HG03175 (cell line): Measurements from ENCODE around the gene RAD51B.

Experiments used
- ATAC-seq: cut with Tn5 transposase; IDR thresholded peaks from one replicate; pipeline ENCODE4 v1.9.1; 2021; ENCODE audit warnings: mild to moderate bottlenecking, moderate library complexity; ENCODE audit not compliant: unreplicated experiment

Gene RAD51B

DNA sequence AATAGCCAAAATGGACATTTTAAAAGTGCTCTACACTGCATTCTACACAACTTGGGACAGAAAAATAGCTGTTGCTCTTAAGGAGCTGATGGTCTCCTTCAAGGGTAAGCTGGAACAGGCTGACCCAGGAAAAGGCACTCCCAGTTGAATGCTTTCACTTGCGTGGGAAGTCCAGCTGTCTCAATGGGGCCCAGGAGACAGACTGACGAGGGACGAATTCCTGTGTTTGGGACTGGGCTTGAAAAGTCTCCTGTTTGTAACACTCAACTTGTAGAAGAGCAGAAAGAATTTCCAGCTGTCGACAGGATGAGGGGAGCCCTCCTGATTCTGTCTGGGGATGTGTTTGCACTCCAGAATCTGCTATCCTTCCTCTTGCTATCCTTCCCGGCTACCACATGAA is 792.5 kb downstream of the RAD51B start:
- no peak for ATAC-seq

DNA sequence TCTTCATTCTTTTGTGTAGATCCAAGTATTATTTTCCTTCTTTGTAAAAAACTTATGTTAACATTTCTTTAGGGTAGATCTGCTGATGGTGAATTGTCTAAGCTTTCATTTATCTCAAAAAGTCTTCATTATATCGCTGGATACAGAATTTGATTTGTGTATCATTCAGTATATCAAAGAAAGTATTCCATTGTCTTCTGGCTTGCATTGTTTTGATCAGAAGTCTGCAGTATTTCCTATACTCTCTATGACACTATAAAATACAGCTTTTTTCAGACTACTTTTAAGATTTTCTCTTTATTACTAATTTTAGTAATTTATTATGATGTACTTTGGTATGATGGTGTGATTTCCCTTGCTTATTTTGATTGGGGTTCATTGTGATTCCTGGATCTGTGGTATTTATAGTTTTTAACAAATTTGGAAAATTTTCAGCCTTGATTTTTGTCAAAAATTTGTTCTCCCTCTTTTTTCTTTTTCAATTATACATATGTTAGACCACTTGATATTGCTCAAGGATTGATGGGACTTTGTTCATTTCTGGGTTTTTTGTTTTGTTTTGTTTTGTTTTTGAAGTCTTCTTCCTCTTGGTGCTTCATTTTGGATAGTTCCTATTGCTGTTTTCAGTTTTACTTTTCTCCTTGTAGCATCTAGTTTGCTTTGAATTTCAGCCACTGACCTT is 796.8 kb downstream of the RAD51B start:
- no peak for ATAC-seq

DNA sequence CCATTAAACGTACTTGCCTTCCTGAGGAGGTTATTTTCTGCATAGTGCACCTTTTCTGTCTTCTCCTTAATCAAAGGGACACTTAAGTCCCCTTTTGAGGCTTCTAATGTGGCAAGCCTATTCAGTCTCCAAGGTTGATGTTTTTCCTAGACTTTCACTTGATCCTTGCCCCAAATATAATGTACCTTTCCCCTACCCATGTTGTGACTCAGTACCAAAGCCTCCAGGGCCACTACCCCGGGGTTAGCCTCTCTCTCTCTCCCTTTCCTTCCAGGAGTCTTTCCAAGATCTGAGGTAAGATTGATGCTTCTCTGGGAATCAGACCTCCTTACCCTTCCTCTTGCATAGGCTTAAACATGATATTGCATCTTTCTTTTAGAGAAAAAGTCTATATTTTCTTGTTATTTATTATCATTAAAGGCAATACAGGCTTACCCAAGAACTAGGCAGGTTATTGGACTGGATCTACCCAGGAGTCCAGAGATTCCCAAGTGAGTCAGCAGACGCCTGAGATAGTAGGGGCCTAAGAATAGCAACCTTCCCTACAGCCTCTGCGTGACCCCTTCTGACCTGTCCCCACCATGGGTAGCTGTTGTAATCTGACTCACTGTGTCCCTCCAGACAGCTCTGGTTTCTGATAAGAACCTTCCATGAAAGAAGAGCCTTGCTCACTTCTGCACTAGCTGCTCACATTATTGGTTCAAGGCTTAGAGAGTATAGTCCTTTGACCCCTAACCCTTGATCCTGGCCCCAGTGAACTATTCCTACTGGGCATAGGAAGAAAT is 800.4 kb downstream of the RAD51B start:
- no peak for ATAC-seq

DNA sequence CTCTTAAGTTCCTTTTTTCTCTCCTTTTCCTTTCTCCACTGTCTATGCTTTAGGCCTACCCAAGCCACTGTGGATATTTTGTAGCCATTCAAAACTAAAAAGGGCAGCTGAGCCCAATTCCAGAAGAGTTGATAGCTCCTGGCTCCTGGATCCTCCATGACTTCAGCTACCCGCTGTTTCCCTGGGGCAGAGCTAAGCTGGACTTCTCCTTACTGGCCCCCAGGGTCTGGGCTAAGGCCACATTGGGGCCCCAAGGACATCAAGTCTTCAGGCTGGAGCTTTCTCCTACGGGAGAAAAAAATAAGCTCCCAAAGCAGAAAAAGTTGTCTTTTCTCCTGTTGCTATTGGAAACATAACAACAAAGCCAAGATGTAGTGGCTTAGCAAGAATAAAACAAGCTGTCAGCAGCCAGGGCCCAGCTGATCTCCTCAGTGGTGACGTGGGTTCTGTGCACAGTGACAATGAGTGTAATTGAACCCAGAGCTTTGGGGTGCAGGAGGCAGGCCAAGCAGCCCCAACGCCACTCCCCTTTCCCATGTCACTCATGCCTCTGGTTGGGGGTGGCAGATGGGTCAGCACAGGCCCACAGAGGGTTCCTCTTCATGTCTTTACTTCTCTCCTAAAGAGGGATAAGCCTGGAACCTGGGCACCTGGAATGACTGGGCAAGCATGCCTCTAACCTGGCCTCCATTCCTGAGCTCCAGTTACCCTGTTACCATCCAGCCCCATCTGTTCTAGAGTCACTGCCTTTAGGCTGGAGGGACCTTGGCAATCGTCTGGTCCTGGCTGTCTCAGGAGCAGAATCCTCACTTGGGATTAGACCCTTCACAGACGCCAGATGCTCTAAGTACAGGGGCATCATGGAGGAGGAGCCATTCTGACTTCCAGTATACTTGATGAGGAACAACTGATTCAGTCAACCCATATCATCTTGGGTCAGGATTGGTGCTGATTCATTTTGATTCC is 802.1 kb downstream of the RAD51B start:
- no peak for ATAC-seq

DNA sequence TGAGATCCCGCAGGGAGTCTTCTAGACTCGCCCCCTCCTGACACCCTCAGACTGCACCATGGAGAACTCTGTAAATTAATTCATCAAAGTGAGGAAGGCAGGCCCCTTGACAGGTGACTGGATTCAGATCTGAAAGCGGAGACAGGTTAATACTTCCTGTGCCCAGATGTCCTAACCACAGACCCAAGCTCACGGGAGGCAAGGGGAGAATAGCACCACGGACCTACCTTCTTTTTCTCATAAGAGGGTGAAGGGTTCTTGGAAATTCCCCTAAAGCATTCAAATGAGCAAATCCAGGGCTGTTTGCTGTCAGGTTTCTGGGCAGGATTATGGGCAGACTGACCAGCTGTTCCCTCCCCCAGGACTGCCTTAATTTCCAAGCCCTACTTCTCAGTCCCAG is 803.3 kb downstream of the RAD51B start:
- ATAC-seq: no peak

DNA sequence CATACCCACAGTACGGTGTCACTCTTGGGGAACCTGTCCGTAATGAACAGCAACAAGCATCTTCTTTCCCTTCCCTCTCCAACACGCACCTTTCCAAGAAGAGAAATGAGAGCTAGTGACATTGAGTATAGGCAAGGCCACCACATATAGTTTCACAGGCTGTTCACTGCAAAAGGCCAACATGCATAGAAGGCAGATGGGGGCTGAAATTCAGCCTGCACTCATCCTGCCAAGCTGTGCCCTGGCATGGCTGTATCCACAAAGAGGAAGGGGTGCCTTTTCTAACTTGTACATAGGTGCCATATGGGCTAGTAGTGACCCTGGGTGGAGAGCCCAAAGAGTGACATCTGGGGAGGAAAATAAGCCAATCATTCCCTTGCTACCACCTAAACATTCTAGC is 803.7 kb downstream of the RAD51B start:
- ATAC-seq: no peak

DNA sequence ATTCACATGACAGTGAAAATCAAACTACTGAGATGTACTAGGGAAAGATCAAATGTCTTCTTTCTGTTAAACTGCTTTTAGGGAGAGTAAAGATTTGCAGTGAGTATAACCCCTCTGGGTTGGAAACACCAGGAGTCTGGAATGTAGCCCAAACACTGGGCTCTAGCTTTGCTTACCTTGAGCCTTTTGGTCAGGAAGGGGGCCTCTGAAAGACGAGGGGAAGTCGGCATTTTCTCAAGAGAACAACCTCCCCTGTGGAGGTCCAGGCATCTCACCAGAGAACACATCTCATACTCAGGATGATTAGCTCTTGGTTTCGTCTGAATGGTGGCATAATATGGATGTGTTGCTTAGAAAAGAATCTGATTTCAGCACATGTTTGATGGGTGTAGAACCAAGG is 804.2 kb downstream of the RAD51B start:
- no peak for ATAC-seq

DNA sequence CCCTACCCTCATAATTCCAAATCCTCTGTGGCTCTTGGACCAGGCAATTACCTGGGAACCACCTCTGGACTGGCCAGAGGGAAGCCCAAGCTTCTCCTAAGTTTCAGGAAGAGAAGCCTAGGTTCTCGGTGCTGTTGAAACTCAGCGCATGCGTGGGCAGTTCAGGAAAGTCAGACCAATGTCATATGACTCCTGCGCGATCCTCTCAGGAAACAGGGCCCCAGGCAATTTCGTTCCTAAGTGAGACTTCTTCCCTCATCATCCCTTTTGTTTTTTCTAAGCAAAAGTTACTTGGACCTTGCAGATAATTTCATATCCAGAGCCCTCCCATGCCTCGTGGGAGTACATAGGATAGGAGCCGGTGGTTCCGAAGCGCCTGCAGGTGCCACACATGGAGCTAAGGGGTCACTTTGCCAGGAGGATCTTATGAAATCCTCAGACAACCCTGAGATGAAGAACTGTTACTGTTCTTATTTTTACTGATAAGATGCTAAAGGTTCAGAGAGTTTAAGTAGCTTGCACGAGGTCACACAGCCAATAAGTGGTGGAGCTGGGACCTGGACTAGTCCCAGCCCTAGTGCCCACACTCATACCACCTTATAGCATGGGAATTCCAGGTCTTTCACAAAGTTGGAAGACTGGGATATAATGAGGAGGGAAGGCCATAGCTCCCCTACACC is 805.1 kb downstream of the RAD51B start:
- no peak for ATAC-seq

DNA sequence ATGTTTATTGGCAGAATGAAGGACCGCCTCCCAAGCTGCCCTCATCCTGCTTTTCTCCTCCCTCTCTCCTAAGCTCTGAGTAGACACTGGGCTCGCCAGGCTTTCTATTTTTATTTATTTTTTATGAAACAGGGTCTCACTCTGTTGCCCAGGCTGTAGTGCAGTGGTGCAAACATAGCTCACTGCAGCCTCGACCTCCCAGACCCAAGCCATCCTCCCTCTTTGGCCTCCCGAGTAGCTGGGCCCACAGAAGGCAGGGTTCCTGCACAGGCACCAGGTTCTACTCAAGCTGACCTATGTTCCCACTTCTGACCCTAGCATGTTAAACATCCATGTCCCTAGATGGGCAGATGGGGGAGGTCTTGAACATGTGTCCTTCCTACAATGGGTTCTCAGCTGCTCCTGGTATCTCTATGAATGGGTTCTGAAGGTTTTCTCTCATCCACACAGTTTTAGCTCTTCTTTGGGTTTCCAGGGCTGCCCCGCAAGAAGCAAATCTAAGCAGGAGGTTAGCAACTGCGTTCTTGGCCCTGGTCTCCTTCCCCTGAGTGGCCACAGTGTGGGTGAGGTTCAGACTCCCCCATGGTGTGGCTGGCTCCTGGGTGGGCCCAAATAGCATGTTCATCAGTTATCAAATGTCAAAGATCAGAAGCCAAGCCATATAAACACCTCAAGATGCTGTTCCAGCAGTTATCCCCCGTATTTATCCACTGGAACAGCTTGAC is 805.9 kb downstream of the RAD51B start:
- ATAC-seq: no peak

DNA sequence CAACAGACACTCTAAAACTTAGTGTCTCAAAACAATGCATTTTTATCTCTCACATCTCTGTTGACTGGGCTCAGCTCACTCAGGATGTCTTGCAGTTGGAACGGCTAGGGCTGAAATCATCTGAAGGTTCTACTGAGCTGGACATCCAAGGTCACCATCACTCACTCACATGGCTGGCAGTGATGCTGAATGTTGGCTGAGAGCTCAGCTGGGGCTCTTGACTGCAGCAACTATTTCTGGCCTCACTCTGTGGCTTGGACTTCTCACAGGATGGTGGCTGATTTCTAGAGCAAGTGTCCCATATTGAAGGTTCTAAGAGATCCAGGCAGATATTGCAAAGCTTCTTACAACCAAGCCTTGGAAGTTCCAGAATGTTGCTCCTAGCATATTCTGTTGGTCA is 806.8 kb downstream of the RAD51B start:
- no peak for ATAC-seq

DNA sequence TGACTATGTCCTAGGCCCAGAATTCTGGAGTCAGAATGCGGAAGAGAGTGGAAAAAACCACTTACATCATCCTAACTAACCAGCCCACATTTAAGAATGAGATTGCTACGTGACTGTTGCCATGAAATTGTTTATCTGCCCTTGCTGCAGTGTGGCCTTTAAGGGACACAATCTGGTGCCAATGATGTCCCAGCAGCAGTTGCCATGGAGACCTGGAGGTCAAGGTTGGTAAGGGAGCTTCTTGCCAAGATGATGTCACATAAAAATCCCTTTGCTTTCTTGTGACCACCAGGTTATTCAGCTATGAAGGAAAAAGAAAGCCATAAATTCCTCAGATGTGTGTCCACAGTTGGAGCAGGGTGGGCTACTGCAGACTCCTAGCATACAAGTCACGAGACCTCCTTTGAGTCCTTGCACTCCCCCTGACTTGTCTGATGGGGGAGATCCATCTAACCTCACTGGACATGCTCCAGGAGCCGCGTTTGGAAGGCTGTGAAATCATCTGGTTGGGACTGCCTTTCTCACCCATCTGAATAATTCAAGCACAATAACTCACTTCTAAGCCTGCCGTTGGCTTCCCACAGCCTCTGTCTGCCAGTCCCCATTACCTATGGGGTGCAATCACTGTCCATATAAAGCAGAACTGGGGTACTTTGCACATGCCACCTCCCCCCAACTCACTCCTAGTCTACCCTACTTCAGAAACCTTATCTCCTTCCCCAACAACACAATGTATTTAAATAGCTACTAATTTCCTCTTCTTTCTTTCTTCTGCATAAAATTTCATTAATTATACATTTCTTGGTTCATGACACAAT is 807.7 kb downstream of the RAD51B start:
- no peak for ATAC-seq

DNA sequence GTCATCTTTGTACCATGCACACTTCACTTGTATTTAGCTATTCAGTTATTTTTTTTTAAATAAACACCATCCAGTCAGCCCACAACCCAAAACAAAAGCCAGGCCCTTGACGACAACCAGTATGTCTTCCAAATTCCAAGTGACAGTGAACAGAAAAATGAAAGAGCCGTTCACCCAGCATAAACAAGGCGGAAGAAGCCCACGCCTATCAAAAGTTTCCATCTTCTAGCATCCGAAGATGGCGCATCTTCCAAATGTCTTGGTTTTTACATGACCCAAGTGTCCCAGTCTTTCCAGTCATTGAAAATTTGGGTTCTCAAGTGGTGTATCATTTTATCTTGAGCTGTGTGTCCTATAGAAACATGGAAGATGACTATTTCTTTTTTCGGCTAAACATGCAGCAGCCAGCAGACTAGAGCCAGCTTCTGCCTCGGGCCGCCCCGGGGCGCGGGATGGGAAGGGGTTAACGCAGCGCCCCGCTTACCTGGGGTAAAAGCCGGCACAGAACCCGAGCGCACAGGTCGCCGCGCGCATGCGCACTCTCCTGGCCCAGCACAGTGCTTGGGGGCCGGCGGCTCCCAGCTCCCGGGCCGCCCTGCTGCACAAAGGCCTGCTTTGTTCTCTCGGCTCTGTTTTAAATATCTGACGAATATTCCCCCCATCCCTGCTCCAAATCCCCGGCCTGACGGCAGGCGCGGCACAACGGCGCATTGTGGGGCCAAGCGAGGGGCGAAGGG is 808.5 kb downstream of the RAD51B start:
- no peak for ATAC-seq

DNA sequence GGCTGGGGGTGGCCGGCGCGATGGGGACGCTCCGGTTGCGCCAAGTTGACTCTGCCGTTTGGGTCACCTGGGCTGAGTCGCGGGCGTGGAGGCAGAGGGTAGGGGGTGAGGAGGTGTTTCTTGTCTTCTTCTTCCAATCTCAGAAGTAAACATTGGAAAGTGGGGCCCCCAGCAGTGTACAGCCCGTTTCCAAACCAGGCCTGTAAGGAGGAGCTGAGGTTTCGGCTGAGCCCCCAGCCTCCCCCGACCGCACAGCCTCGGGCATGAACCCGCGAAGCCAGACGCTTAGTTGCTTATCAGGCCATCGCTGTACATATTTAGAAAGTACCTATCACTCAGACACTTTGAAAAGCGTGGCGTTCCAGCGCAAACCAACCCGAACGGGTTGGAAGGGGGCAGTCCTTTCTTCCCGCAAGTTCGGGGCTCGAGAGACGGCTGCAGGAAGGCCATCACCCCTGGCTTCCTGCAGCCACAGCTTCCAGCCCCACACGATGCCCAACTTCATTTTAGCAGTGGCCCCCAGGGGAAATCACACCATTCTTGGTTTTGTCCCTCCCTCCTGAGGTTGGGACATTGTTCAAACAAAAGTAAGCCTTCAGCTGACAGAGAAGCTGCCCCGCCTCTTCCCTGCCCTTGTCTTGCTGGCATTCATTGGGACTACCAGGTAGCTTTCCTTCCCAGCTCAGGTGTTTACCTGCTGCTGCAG is 809.2 kb downstream of the RAD51B start:
- no peak for ATAC-seq

DNA sequence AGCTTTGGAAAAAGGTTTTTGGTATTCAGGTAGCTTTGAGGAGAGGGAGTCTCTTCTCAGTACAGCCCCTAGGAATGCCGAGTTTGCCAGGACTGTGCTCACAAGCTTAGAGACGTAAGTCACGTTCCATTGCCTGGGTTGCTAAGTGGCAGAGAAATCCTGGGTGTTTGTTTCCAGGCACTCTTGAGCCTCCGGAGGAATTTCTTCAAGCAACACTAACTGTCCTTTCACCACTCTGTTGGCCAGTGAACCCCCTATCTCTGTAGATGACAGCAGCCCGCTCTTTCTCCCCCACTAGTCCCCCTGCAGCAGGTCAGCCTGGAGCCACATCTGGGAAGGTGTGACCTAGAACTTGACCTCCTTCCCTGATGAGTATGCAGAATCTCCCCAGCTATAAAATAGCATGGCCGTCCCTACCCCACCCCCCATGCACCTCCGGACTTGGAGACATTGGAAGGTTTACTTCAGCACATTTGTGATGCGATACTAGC is 810.5 kb downstream of the RAD51B start:
- ATAC-seq: no peak

DNA sequence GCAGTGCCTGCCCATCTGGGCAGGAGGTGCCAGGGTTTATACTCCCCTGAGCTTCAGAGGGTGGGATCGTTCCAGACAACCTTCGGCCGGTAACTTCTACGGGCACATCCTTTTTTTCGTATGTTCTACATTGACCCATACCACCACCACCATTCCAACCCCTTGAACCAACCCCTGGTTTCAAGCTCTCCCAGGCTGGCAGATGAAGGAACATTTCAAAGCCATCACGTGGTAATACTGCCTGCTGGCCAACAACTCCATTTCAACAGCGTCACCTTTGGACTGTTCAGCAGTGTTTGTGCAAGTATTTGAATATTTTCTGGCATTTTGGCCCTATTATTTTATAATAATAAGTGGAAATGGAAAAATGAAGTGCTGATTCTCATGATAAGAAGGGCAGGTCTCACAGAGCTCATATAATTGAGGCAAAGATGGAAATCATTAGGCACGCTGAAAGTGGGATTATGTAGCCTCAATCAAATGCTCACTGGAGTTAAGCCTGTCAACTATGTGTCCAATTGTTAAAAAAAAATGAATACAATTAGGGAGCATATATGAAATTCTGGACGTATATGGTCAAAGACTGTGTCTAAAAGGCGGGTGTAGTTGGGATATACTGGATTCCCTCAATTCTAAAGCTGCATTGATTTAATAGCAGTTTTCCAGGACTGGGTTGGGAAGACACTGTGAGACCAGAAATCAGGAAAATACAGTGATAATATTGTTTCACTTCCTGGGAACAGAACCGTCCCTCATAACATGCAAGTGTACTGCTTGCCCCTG is 811.2 kb downstream of the RAD51B start:
- ATAC-seq: no peak

DNA sequence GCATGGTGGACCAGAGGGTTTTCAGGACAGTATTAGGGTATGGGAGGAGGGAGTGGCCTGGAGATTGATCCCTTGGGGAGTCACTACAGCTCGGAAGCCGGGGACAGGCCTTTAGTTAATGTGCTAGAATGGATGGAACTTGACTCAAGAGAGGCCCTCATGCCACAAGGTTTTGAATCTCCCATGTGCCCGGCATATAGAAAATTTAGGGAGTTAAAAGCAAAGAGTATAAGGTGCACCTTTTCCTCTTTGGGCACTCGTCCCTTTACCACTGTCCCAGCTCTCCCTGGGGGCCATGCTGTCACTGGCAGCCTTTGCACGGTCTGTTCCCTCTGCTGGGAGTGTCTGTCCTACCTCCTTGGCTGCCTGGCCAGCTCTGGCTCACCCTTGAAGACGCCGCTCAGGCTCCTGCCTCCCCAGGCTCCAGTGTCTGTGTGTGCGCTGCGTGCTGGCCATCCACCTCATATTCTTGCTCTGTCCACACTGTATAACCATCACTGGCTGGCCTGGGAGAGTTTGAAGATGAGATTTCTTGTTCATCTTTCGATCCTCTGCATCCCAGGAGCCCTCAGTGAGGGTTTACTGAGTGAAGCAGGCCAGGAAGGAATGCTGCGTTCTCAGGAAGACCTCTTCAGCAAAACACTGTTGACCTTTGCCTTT is 811.9 kb downstream of the RAD51B start:
- ATAC-seq: no peak
